Endodermal cell (in vitro differentiated cells): ENCODE data around the gene MAB21L3. TPM values are rescaled to one million over a fixed set of nuclear protein-coding genes. Genes with fewer than 3 reads are reported as not detected.

Experiments used
- DNase-seq: peaks from one replicate; pipeline ENCODE4 v3.0.0-alpha.2; 2017
- H3K27ac ChIP-seq: 2 replicates; pipeline ENCODE4 v1.5.1; 2013; ENCODE audit warnings: mild to moderate bottlenecking, low read depth, low read length, moderate library complexity
- H3K27me3 ChIP-seq: 2 replicates; pipeline ENCODE4 v1.6.1; 2013; ENCODE audit warnings: mild to moderate bottlenecking, low read length, moderate library complexity; ENCODE audit not compliant: insufficient read depth, control insufficient read depth, poor library complexity, severe bottlenecking
- H3K36me3 ChIP-seq: 2 replicates; pipeline ENCODE4 v1.7.0; 2013; ENCODE audit warnings: mild to moderate bottlenecking, low read length, moderate library complexity; ENCODE audit not compliant: control insufficient read depth, insufficient read depth
- H3K4me1 ChIP-seq: one replicate; pipeline ENCODE4 v1.7.0; 2013; ENCODE audit warnings: low read length; ENCODE audit not compliant: control insufficient read depth, insufficient read depth
- H3K4me3 ChIP-seq: 2 replicates; pipeline ENCODE4 v1.5.1; 2013; ENCODE audit warnings: mild to moderate bottlenecking, low read length, moderate library complexity
- H3K9ac ChIP-seq: 2 replicates; pipeline ENCODE4 v1.6.1; 2013; ENCODE audit warnings: mild to moderate bottlenecking, low read length, moderate library complexity; ENCODE audit not compliant: poor library complexity, severe bottlenecking; ENCODE audit errors: extremely low read depth
- H3K9me3 ChIP-seq: 2 replicates; pipeline ENCODE4 v1.6.1; 2013; ENCODE audit warnings: mild to moderate bottlenecking, low read length, moderate library complexity; ENCODE audit not compliant: control insufficient read depth
- H3K27ac Mint-ChIP-seq: 2 replicates; pipeline ENCODE4 v1.8.0; 2020; ENCODE audit warnings: mixed read lengths
- H3K27me3 Mint-ChIP-seq: 2 replicates; pipeline ENCODE4 v1.8.0; 2021; ENCODE audit warnings: mild to moderate bottlenecking, mixed read lengths; ENCODE audit not compliant: insufficient read depth
- H3K36me3 Mint-ChIP-seq: 2 replicates; pipeline ENCODE4 v1.8.0; 2020; ENCODE audit warnings: low read depth, mixed read lengths
- H3K4me1 Mint-ChIP-seq: 2 replicates; pipeline ENCODE4 v1.8.0; 2020; ENCODE audit warnings: mixed read lengths
- H3K4me3 Mint-ChIP-seq: 2 replicates; pipeline ENCODE4 v1.8.0; 2020; ENCODE audit warnings: mild to moderate bottlenecking, moderate library complexity, mixed read lengths
- H3K9me3 Mint-ChIP-seq: 2 replicates; pipeline ENCODE4 v1.8.0; 2020; ENCODE audit warnings: mild to moderate bottlenecking, mixed read lengths
- CTCF ChIP-seq: fragments of 200-600 bp; sonication (generic); conservative IDR thresholded peaks from 2 replicates; pipeline ENCODE4 v1.5.0; 2021; ENCODE audit warnings: antibody characterized with exemption, mild to moderate bottlenecking
- WGBS, 2 experiments: methylation state at CpG; one replicate each; pipeline versions ENCODE4 v1.1.5 to v1.1.7; 2013; ENCODE audit warnings: missing lambda C conversion rate in 2 of 2, mixed read lengths in 1 of 2; ENCODE audit not compliant: insufficient coverage in 1 of 2, insufficient read length in 1 of 2; 5-methylcytosine and 5-hydroxymethylcytosine counted together
- total RNA-seq, 2 donors: library from RNA; stranded (reverse); fragmentation: NEBNext Ultra II Directional in 1 of 2; extraction: Animal tissue kit (Norgen Biotek cat#: 25700) in 1 of 2; gene quantifications; 2 replicates in 1 of 2; 3 replicates in 1 of 2; pipeline ENCODE4 v1.2.1, GENCODE V29; 2021

MAB21L3 gene
- total RNA-seq, 2 donors from 2014 or later: 0.09 TPM; not detected in 1

GRCh38 chr1:116157096-116157495, 45.9 kb downstream of the MAB21L3 start:
- Histone ChIP-seq H3K27ac (no peak overlapping the region), H3K4me3 (no peak overlapping the region), H3K9ac (no peak overlapping the region), H3K36me3 (no peaks in the 10 kb centered on the region), H3K4me1 (no peaks in the 10 kb centered on the region), H3K9me3 (no peaks in the 10 kb centered on the region), H3K27me3 (peaks cover 11% of the 10 kb centered on the region)
- H3K27ac Mint-ChIP-seq: no peak overlapping the region
- peaks cover 27% of the 10 kb centered on the region for H3K27me3 Mint-ChIP-seq
- WGBS, 2 experiments: 86 to 89% methylated on average over 4 of the region's 4 CpGs
- H3K4me3 Mint-ChIP-seq: no peak overlapping the region
- DNase-seq: no peak
- no peaks in the 10 kb centered on the region for H3K36me3 Mint-ChIP-seq
- H3K4me1 Mint-ChIP-seq: no peaks in the 10 kb centered on the region
- H3K9me3 Mint-ChIP-seq: no peaks in the 10 kb centered on the region
- no peak for TF ChIP-seq CTCF

DNA sequence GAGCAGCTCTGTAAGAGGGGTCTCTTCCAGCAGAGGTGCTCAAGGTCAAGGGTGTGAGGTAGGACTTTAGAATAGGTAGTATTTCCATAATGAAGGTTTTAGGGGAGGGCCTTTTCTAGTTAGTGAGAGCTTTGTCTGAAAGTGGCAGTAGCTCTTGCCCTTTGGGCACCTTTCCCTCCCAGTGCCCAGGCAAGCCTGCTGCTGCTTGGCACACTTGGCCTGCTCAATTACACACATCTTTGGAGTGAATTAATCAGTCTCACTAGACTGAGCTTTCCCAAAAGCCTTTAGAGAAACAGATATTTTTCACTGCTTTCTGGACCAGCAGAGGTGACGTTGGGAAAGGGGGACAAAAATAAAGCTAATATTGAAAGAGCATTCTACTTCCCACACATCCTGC, 48.0 kb downstream of the MAB21L3 start:
- no peaks in the 10 kb centered on the region for H3K9me3 Mint-ChIP-seq
- Histone ChIP-seq H3K27me3 (peaks cover 15% of the 10 kb centered on the region), H3K9me3 (no peaks in the 10 kb centered on the region), H3K9ac (no peak overlapping the region), H3K36me3 (no peaks in the 10 kb centered on the region), H3K4me1 (no peaks in the 10 kb centered on the region), H3K27ac (no peak overlapping the region), H3K4me3 (no peak overlapping the region)
- no peak overlapping the region for H3K27ac Mint-ChIP-seq
- no peak overlapping the region for H3K4me3 Mint-ChIP-seq
- H3K4me1 Mint-ChIP-seq: no peaks in the 10 kb centered on the region
- no peak for TF ChIP-seq CTCF
- DNase-seq: no peak
- 83 to 88% methylated on average over 1 of the region's 1 CpG for WGBS, 2 experiments
- H3K27me3 Mint-ChIP-seq: peaks cover 17% of the 10 kb centered on the region
- no peaks in the 10 kb centered on the region for H3K36me3 Mint-ChIP-seq

GRCh38 chr1:116159611-116160010, 48.4 kb downstream of the MAB21L3 start:
- no peak for TF ChIP-seq CTCF
- DNase-seq: no peak
- 100% methylated on average over 1 of the region's 1 CpG for WGBS, 2 experiments

More at GRCh38 chr1:116159611-116160010, 48.4 kb downstream of the MAB21L3 start:
- Mint-ChIP-seq H3K27me3 (peaks cover 16% of the 10 kb centered on the region), H3K36me3 (no peaks in the 10 kb centered on the region), H3K4me3 (no peak overlapping the region), H3K27ac (no peak overlapping the region), H3K4me1 (no peaks in the 10 kb centered on the region), H3K9me3 (no peaks in the 10 kb centered on the region)
- Histone ChIP-seq H3K27me3 (peaks cover 16% of the 10 kb centered on the region), H3K36me3 (no peaks in the 10 kb centered on the region), H3K9ac (no peak overlapping the region), H3K4me3 (no peak overlapping the region), H3K27ac (no peak overlapping the region), H3K4me1 (no peaks in the 10 kb centered on the region), H3K9me3 (no peaks in the 10 kb centered on the region)
